HG03354 (cell line): ENCODE data around the gene C11orf21.

Source experiments
- ATAC-seq: cut with Tn5 transposase; IDR thresholded peaks from one replicate; pipeline ENCODE4 v1.9.1; 2021; ENCODE audit warnings: mild to moderate bottlenecking; ENCODE audit not compliant: unreplicated experiment, poor library complexity, severe bottlenecking

Gene C11orf21

DNA sequence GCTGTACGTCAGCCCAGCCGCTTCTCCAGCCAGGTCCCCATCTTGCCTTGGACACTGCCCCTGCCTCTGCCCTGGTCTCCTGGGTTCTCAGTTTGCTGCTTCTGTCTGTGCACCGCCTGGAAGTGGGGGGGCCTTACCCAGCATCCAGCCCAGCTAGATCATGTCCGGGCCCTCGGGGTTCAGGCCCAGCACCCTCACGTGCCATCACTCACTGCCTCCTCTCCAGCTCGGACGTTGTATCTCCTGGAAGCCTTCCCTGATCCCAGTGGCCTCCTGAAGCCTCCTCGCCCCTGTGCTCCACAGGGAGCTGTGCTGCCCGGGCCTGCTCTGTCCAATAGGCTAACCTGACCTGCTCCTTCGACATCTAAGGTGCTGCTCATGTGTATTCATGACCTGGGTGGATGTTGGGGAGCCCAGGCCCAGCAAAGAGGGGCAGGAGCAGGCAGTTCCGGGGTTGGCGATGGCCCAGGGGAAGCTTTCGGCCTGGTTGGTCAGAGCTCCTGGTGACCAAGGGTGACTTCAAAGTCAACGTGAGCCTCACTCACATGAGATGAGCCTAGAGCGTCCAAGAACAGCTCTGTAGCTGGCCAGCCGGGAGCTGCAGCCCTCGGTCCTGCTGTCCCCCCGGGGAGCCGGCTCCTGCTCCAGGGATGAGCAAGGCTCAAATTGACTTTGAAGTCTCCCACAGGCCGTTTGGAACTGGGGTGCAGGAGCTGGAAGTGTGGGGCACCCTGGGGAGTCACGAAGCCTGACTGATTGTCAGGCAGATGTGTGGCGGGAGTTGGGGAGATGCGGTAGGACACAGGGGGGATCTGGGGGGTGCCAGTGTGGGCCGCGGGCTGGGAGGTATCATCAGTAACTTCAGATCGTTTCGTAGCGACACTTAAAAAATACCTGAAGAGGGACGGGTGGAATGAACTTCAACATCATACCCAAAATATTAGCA lies 26.1 kb downstream of the C11orf21 start:
- ATAC-seq, result no peak

DNA sequence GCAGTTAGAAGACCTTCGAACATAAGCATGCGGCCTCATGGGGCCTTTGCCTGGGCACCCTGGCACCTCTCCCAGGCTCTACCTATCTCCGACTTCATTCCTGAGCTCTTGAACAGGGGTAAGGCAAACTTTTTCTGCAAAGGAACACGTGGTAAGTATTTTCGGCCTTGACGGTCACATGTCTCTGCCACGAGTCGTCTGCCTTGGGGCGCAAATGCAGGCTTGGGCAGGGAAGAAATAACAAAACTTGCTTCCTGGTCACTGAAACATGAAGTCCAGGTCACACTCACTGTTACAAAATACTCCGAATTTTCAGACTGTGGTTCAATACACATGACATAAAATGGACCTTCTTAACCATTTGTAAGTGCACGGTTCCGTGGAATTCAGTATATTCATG lies 27.9 kb downstream of the C11orf21 start:
- ATAC-seq, result no peak

DNA sequence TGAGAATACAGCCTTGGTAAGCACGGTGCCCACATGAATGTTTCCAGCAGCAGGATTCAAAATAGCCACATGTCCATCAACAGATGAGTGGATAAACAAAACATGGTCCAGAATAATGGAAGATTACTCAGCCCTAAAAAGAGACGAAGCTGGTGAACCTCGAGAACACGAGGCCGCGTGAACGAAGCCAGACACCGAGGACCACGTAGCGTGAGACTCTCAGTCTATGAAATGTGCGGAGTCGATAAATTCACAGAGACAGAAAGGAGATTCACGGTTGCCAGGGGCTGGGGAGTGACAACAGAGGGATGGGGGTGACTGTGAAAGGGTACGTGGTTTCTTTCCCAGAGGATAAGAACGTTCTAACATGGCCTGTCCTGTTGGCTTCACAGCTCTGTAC lies 28.4 kb downstream of the C11orf21 start:
- ATAC-seq, result no peak

DNA sequence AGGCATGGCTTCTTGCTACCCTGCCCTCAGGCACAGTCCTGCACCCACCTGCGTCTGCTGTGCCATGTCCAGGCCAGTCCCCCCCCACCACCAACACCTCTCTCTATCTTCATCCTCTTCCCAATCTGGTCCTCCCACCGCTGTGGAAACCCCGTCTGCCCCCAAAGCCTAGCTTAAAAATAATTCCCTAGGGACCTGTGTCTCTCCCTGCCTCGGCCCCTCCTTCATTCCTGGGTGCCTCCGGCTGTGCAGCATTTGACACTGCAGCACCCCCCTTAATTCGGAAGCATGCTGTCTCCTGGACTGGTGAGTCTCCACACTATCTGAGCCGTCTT lies 28.8 kb downstream of the C11orf21 start:
- ATAC-seq, result no peak

DNA sequence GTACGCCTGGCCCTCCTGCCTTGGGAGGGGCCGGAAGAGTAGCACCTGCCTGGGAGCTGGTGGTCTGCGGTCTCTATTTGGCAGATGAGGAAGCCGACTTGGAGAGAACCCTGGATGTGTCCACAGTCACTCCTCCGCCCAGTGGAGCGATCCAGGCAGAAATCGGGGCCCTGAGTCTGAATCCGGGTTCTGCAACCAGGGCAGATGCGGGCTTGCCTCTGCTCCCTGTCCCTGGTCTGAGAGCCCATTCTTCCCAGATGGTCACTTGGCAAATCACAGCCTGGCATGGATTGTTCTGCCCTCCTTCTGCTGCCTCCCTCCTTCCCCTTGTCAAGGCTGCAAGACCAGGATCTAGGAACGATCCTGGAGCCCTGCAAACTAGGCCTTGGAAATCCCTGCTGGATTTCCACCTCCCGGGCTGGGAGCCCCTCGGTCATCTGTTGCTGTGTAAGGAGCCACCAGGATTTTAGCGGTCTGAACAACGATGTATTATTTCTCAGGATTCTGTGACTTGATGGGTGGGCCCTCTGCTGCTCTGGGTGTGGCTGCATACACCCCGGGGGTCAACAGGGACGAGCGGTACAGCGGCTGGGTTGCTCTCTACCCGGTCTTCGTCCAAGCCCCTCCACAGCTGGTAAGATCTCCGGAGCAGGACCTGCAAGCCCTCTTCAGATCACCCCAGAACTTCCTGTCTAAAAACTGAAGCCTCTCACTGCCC lies 29.3 kb downstream of the C11orf21 start:
- ATAC-seq, result no peak

DNA sequence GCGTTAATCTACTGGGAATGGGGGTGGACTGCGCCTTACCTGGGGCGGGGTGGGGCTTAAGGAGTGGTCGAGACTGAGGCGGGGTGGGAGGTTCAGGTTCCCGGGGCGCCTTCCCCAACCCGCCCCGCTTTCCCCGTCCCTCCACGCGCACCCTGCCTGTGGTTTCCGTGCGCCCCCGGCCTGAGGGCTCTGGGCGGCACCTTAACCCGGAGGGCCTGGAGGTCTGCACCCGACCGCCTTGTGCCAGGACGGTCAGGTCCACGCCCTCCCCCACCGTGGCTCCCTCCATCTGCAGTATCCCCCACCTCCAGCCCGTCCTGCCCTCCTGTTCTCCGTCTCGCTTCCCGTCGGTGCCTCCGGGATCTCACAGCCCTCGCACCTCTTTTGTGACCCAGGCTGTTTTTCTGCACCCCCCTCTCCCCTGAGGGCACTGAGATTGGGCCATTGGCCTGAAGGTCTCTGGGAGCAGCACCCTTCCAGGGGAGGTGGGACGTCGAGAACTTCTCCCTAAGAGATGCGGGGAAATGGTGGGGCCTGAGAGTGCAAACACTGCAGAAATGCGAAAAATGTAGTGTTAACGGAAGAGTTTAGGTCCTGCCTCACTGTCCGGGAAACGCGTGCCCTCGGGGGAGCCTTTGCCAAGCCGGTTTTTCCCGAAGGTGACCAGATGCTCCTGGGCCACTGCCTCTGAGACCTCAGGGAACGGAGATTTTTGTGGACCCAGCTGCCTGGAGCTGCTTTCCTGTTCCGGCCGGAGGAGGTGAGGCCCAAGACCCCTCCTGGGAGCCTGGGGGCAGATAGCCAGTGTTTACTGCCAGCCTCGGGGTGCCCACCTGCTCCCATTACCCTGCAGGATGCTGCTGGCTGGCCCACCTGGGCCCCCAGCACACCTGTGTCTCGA lies 30.1 kb downstream of the C11orf21 start:
- no peak for ATAC-seq

DNA sequence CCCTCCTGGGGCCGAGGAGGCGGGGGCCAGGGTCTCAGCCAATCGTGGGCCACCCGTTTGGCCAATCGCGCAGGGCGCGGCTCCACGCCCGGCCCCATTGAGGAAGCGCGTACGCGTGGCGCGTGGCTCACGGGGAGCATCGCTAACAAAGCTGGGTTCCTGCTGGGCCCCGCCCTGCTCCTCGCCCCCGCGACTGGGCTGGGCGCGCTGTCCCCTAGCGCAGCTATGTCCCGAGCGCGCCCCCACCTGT lies 30.7 kb downstream of the C11orf21 start:
- ATAC-seq, result no peak

DNA sequence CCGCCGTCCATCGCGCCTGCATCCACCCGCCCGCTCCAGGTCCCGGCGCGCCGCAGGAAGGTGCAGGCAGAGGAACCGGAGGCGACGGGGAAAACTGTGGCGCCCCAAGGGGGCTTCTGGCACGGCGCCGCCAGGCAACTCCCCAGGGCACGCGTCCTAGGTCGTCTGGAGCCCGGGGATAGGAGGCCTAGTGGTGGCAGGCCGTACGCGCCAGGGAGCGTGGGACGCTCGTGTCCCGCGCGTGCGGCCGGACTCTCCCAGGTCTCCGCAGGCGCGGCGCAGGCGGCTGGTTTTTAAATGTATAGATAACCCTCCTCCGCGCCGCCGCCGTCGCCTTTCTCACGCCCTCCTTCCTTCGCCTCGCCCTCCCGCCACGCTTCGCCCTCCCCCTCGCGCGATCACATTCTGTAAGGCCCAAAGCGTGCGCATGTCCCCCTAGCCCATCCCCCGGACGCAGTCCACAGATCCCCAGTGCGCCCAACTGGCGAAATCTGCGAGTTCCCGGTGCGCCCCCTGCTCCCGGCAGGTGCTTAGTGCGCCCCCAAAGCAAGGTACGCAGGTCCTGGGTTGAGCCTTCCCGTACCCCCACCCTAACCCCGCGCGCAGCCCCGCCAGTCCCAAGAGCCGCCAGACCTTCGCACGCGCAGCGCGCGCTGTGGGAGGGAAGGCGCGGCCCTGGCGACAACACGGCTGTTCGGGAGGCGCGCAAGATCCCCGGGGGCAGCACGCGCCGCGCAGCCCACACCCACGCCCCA lies 31.2 kb downstream of the C11orf21 start, which contains the start of gene ASCL2:
Gene ASCL2 (minus strand): TSS at position 267 of the 755 bp plus-strand sequence. CDS start 256 bp downstream, at position 11.
- no peak for ATAC-seq

DNA sequence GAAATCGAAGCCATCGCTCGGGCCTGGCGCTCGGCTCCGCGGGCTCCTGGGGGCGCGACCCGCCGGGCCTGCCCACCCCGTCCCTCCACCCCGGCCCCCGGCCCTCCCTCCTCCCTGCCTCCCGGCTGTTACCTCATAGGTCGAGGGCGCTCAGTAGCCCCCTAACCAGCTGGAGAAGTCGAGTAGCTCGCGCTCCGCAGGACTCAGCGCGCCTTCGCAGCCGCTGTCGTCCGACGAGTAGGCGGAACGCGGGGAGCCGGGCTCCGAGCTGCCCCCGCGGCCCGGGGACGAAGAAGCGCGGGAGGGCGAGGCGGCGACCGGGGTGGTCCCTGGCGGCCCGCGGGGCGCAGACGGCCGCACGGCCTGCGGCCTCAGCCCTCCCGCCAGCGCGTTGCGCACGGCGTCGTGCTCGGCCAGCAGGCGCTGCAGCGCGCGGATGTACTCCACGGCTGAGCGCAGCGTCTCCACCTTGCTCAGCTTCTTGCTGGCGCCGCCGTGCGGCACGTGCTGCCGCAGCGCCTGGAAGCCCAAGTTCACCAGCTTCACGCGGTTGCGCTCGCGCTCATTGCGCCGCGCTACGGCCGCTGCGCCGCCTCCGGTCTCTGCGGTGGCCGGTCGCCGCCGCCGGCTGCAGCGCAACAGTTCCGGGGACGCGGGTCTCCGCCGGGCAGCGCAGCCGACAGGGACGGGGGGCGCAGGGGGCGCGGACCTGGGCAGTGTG lies 32.0 kb downstream of the C11orf21 start:
- no peak for ATAC-seq

DNA sequence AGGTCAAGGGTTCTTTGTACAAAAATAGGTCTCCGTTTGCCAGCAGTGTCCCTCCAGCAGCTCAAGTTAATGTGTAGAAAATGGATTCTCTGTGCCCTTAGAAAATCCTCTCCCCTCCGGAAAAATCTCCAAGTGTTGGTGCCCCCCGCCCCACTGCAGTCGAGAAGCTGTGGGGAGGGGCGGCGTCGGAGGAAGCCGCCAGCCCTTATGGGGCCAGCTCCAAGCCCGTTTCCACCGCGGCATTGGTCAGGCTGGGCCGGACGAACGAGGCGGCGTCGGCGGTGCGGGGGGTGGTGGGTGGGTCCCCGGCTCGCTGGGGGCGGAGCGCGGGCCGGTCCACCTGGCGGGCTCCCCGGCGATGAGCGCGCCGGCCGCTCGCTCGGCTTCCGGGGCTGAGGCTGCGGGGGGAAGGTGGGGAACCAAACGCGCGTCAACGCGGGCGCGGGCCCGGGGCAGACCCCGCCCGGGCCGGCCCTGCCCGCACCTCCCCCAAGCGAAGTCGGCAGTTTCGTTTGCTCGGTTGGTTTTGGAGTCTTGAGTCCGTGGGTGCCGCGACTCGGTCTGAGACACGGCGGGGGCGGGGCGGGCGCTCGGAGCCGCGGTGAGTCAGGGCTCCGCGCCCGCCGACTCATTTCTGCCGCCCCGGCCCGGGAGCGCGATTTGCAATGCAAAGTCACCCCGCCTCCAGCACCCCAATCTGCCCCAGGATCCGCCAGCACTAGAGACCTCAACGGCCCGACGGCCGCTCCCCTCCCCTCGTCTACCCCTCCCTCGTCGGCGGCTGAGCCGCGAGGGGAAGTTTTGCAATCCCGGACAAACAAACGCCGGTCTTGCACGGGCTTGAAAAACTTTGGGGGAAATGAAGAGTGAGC lies 32.8 kb downstream of the C11orf21 start:
- ATAC-seq, result no peak

DNA sequence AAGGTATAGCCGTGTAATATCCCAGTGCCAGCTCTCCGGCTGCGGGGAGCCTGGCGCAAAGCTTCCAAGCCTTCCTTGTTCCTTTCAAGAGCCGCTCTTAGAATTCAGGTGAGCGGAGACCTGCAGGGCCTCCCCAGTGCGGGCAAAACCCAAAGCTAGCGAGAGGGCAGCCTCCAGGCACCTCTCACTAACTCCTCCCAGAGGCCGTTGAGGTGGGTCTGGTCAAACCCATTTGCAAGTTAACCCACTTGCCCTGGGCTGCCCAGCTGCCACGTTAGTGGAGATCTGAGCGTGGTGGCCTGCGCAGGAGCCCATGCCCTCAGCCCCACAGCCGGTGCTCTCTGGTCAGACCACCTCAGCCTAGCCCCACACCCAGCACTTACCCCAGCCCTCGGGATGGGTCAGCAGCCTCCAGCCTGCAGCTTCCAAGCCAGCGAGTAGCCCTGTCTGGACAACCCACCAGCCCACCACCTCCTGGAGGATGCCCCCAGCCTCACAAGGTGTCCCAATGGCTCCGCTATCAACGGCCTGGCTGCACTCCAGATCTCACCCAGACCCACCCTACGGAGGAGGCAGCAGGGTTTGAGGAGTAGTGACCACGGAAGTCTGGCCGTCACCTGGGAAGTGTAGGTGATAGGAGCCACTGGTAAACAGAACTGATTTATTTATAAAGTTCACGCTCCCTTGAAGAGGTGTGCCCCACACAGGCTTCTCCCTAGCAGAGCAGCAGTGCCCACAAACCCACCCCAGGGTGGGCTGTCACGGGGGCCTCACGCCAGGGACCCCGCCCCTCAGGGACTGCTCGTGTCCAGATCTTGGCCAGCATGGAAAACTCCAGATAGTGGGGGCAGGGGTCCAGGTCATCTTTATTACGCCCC lies 33.6 kb downstream of the C11orf21 start:
- no peak for ATAC-seq

DNA sequence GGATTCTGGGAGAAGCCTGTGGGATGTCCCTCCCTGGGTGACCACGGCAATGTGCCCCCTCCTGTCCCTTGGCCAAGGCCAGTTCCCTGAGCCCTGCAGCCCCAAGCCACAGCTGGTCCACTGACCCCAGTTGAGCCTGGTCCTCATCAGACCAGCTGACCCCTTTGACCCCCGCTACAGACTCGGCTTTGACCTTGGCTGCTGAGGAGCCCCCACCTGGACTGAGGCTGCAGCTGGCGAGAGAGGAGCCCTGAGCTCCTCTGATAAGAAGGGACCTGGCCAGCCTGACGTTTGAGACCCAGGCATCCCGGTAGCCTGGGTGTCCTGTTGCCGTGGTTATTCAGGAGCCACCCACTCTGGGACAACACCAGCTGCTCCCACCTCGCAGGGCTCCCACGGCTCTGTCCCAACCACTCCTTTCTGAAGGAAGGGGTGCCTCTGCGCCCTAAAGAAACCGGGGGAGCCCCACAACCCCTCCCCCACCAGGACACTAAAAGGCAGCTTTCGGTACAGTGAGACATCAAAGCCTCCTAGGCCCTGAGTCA lies 34.3 kb downstream of the C11orf21 start:
- no peak for ATAC-seq

DNA sequence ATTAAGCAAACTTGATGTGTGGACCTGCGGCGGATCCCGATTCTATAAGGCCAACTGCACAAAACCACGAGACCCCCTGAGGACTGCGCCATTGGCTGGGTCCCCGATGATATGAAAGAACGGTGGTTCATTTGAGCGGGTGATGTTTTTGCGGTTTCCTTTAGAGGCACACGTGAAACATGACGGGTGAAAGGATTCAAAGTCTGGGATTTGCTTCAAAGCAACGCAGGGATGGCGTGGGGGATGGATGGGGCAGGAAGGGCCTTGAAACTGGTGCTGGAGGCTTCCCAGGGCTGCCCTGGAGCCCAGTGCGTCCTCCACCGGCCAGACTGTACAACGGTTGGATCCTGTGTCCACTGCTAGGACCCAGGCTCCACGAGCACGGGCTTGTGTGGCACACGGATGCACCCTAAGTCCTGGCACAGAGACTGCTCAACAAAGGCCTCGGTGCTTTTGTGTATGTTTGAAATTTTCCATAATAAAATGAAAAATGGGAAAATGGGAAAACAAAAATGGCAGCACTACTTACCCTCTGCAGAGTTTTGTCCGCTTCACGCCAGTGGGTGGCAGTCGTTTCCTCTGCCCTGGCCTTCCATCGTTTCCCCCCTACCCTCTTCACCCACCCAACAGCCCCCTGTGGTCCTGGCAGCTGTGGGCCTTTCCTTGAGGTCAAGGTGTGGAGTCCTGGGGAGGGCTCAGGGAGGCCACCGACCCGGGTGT lies 35.0 kb downstream of the C11orf21 start:
- ATAC-seq, result no peak

DNA sequence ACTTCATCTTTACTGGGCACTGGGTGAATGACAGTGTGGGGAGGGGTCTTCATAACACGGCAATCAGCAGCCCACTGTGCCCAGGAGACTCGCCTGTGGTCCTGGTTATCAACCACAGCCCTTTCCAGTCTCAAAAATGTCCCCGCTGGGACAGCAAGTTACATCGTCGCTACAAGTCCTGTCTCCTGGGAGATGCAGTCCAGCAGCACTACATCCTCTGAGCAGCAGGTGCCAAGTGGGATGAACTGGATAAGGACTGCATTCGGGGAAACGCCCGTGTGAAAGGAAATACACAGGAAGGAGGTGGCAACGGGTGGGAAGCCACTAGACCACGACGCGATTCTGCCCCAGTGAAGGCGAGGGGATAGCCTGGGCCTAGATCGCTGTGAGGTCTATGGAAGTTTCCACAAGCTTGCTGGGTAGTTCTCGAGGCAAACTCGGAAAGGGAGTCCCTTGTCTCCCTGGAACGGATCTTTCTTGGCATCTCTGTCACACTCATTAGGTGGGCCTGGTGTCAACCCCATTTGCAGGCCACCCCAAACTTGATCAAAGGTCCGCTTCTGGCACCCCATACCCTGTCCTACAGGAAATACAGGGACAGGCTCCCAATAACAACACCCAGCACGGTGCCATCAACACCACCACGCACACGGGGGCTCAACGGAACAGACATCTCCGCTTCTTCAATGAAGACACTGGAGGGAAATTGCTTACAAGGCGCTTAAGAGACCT lies 35.7 kb downstream of the C11orf21 start:
- no peak for ATAC-seq

DNA sequence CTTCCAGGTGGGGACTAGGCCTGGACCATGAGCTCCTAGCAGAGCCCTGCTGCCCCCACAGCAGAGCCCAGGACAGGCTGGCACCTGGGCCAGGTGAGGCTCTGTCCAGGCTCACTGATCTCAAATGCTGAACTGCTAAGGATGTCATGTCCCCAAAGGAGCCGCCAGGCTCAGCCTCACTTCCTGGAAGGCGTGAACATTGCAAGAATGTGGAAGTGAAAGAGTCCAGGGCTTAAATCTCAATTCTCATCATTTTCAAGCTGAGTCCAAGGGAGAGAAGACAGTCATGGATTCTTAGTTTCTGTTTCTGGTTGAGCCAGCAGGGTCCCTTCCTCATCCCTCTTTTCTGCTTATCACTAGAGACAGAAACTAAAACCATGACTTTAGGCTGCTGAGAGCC lies 36.3 kb downstream of the C11orf21 start:
- ATAC-seq, result peak; percentile 69
